Measurements from ENCODE around the gene FAM219A.

The FAM219A gene

GRCh38 chr9:34400686-34401602, 57.4 kb downstream of the FAM219A start:
- DNase-seq (ENCODE audit: low spot score) = no peak

- DNase-seq (ENCODE audit: low spot score) = no peak
Measured at GRCh38 chr9:34400275-34400674, 58.1 kb downstream of the FAM219A start.

- DNase-seq (ENCODE audit: low spot score) = no peak
Measured at GRCh38 chr9:34399729-34400128, 58.6 kb downstream of the FAM219A start.

GRCh38 chr9:34398875-34399274, 59.5 kb downstream of the FAM219A start:
- no peak for DNase-seq (ENCODE audit: low spot score)

GRCh38 chr9:34396276-34397214, 61.8 kb downstream of the FAM219A start:
- no peak for DNase-seq (ENCODE audit: low spot score)

GRCh38 chr9:34392511-34392910, 65.9 kb downstream of the FAM219A start:
- no peak for DNase-seq (ENCODE audit: low spot score)

GRCh38 chr9:34387239-34387638, 71.1 kb downstream of the FAM219A start:
- no peak for DNase-seq (ENCODE audit: low spot score)

- DNase-seq (ENCODE audit: low spot score) = no peak
Measured at GRCh38 chr9:34386656-34387055, 71.7 kb downstream of the FAM219A start.

GRCh38 chr9:34385561-34386230, 72.7 kb downstream of the FAM219A start:
- no peak for DNase-seq (ENCODE audit: low spot score)

- DNase-seq (ENCODE audit: low spot score) = no peak
Measured at GRCh38 chr9:34384368-34385165, 73.8 kb downstream of the FAM219A start.

- DNase-seq (ENCODE audit: low spot score) = no peak
Measured at GRCh38 chr9:34383904-34384303, 74.5 kb downstream of the FAM219A start.

GRCh38 chr9:34382879-34383278, 75.5 kb downstream of the FAM219A start:
- DNase-seq (ENCODE audit: low spot score) = no peak

- DNase-seq (ENCODE audit: low spot score) = no peak
Measured at GRCh38 chr9:34382054-34382453, 76.3 kb downstream of the FAM219A start.

- DNase-seq (ENCODE audit: low spot score) = no peak
Measured at GRCh38 chr9:34381323-34381722, 77.0 kb downstream of the FAM219A start.

- DNase-seq (ENCODE audit: low spot score) = peak; percentile 86
Measured at GRCh38 chr9:34380511-34381315, 77.7 kb downstream of the FAM219A start.

- no peak for DNase-seq (ENCODE audit: low spot score)
Measured at GRCh38 chr9:34380034-34380510, 78.3 kb downstream of the FAM219A start.

GRCh38 chr9:34379334-34380033, 78.9 kb downstream of the FAM219A start:
- DNase-seq (ENCODE audit: low spot score) = peak; percentile 92

- DNase-seq (ENCODE audit: low spot score) = no peak
Measured at GRCh38 chr9:34378376-34379060, 79.9 kb downstream of the FAM219A start.

- DNase-seq (ENCODE audit: low spot score) = no peak
Measured at GRCh38 chr9:34377404-34377746, 81.0 kb downstream of the FAM219A start.

All from CD4-positive, alpha-beta T cell treated with Interleukin-6 at 100 ng/mL for 8 hours (primary cell).